ENCODE data around the gene MYL12B.

DNA sequence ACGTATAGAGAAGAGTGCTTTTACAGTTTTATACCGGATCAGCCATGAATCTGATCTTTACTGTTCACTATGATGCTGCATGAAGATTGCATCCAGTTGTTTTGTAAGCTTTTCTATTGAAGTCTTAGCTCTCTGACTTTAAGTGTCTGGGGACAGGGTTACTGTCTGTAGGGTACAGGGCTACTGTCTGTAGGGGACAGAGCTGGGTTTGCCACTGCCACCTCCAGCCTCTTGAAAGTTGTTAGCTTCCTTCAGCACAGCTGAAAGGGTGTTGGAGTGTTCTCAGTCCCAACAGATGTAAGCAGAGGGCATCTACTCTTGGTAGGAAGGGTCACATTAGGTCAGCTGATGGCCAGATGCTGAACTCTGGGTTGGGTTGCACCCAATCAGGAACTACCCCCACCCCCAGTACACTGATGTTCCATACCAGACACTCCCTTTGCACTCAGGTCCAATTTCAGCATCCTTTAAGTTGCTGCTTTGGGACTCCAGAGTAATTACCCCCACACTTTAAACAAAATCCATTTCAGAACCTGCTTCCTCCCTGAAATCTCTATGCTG is 58.0 kb downstream of the MYL12B start:
- TF ChIP-seq, protein P1, sequence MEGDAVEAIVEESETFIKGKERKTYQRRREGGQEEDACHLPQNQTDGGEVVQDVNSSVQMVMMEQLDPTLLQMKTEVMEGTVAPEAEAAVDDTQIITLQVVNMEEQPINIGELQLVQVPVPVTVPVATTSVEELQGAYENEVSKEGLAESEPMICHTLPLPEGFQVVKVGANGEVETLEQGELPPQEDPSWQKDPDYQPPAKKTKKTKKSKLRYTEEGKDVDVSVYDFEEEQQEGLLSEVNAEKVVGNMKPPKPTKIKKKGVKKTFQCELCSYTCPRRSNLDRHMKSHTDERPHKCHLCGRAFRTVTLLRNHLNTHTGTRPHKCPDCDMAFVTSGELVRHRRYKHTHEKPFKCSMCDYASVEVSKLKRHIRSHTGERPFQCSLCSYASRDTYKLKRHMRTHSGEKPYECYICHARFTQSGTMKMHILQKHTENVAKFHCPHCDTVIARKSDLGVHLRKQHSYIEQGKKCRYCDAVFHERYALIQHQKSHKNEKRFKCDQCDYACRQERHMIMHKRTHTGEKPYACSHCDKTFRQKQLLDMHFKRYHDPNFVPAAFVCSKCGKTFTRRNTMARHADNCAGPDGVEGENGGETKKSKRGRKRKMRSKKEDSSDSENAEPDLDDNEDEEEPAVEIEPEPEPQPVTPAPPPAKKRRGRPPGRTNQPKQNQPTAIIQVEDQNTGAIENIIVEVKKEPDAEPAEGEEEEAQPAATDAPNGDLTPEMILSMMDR (IDR thresholded peaks at IDR 0.05; ENCODE audit: borderline replicate concordance, extremely low read depth, low read length, poor library complexity, severe bottlenecking) = no peak
- TF ChIP-seq EZH2 (IDR thresholded peaks at IDR 0.05; ENCODE audit: borderline replicate concordance, low read depth, low read length, severe bottlenecking) = no peak
